Measurements from ENCODE around the gene RAB9A.
A peak's percentile ranks its signal among the peaks of the same experiment; 100 is the strongest.

RAB9A gene

DNA sequence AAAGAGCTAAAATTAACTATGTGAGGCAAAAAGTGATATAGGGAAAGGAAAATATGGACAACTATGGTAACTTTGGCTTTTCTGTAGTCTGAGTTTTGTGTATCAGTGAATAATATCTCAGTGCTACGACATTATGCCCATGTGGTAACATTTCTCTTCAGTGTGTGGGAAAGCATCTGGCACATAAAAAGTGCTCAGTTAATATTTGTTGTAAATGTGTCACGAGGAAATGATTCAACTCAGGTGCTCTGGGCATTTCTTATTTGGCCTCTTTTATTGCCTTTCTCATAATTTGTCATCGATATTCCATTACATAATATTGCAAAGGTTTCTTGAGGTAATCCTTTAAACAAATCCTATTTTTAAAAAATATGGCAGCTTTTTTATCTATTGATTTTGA lies 63.2 kb downstream of the RAB9A start:
- no peak for DNase-seq

DNA sequence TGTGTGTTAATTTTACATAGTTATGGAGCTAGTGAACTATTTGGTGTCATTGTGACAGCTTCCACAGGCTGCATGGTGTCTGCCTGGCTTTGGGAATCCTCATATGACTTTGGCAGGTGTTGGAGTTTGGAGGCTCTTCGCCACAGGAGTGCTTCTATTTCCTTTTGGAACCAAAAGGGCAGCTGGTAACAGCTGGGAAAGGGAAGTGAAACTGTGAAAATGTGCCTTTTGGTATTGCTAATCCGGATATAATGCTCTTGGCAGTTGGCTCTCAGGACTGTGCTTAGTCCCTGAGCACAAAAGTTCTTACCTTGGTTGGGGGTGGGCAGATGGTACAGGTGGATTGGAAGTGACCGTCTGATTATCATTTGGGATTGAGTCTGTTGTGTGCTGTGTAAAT lies 63.7 kb downstream of the RAB9A start:
- DNase-seq, result no peak

GRCh38 chrX:13754765-13755164 lies 65.8 kb downstream of the RAB9A start:
- peak; percentile 51 for DNase-seq

GRCh38 chrX:13755254-13755653 lies 66.3 kb downstream of the RAB9A start:
- DNase-seq, result no peak

DNA sequence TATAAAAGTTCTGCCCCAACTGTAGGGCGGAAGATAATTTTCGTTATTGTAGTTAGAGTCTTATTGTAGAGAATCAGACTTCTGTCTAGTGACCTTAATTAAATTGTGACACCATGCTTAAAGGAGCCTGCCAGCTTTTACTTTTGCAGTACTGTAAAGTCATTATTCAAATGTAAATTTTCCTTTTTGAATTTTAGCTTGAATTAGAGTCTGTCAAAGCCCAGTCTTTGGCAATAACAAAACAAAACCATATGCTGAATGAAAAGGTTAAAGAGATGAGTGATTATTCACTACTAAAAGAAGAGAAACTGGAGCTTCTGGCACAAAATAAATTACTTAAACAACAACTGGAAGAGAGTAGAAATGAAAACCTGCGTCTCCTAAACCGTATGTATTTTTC lies 67.5 kb downstream of the RAB9A start:
- no peak for DNase-seq

DNA sequence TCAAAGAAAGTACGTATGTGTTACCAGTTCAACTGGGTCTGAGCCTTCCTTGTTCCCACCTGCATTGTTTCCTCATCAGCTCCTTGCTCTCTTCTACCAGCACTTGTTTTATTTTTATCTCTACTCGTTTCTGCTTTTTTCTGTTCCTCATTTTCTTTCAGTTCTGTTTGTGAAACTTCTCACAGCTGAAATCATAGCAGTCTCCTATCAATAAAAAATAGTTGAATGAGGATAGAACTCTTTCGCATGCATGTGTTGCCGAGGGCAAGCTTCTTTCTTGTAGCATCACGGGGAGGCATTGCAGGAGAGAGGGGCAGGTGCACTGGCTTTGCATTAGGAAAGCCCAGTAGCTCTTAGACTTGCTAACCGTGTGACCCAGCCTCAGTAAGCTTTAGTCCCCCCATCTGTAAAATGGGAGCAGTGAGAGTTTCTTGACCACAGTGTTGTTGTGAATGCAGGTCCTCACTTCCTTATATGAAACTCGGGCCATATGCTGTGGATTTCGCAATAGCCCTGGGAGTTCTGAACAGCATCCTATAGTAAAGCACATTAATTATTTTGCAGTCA lies 70.3 kb downstream of the RAB9A start:
- DNase-seq, result peak; percentile 18

Data from GF-D8 (cell line).